Adrenal gland (tissue), 12 donors: ENCODE measurements around the gene SUSD6. TPM values are rescaled to one million over a fixed set of nuclear protein-coding genes. Genes with fewer than 3 reads are reported as not detected.

ENCODE experiments used
- DNase-seq, 7 donors: peaks; one replicate each; pipeline ENCODE4 v3.0.0-alpha.2; 2019 to 2020
- H3K27ac ChIP-seq, 5 donors: fragments of 200-600 bp; sonication (generic) in 4 of 5; 1 replicate in 3 of 5; 2 replicates in 2 of 5; pipeline versions ENCODE4 v1.5.1 to v1.8.0; 2016 to 2020; ENCODE audit warnings: mild to moderate bottlenecking in 1 of 5
- H3K27me3 ChIP-seq: fragments of 200-600 bp; 2 replicates; pipeline ENCODE4 v1.8.0; 2021
- H3K36me3 ChIP-seq, 2 donors: fragments of 200-600 bp; replicated peaks in 1 of 2; 1 replicate in 1 of 2; 2 replicates in 1 of 2; pipeline versions ENCODE4 v1.5.1 to v1.8.0; 2018 to 2022
- H3K4me1 ChIP-seq, 2 donors: fragments of 200-600 bp; replicated peaks in 1 of 2; 1 replicate in 1 of 2; 2 replicates in 1 of 2; pipeline versions ENCODE4 v1.5.1 to v1.8.0; 2018 to 2021
- H3K4me3 ChIP-seq, 4 donors: fragments of 200-600 bp; sonication (generic) in 3 of 4; one replicate each; pipeline ENCODE4 v1.5.1; 2016 to 2018
- H3K9me3 ChIP-seq, 3 donors: fragments of 200-600 bp; sonication (generic) in 1 of 3; replicated peaks in 1 of 3; 1 replicate in 2 of 3; 2 replicates in 1 of 3; pipeline versions ENCODE4 v1.5.1 to v1.8.0; 2016 to 2021
- POLR2A ChIP-seq, 2 donors: fragments of 450-650 bp; IDR thresholded peaks; one replicate each; pipeline ENCODE4 v1.6.1; 2017; ENCODE audit warnings: antibody characterized with exemption in 2 of 2, mild to moderate bottlenecking in 2 of 2, moderate library complexity in 1 of 2
- WGBS, 4 donors: extraction: QIAGEN DNeasy Blood & Tissue Kit in 2 of 4; methylation state at CpG; one replicate each; pipeline versions ENCODE4 v1.1.5 to v1.1.7; 2013 to 2017; 5-methylcytosine and 5-hydroxymethylcytosine counted together
- intact Hi-C, 2 donors: fragments of 100-400 bp; cut with DNase I; formaldehyde crosslinking; loops; one replicate each; pipeline versions ENCODE4 v1.14.1 to v1.15.0; 2022 to 2023
- polyA plus RNA-seq, 3 donors: library from polyadenylated mRNA; stranded (reverse); fragments of 200-250 nt in 2 of 3; fragments of 350-450 nt in 1 of 3; fragmentation: Illumina TruSeq in 1 of 3; extraction: RNeasy Lipid Tissue Mini Kit (QIAGEN cat#74804) in 1 of 3; gene quantifications; one replicate each; pipeline ENCODE4 v1.2.3, GENCODE V29; 2013 to 2014
- total RNA-seq, 9 donors: library from RNA; depleted of rRNA in 4 of 9; stranded (reverse); fragments of >200 nt in 4 of 9; fragments of 120-200 nt in 1 of 9; fragmentation: NEBNext Ultra II Directional in 1 of 9; extraction: Animal tissue kit (Norgen Biotek cat#: 25700) in 1 of 9; gene quantifications; one replicate each; pipeline versions ENCODE4 v1.1.0 to v1.2.4, GENCODE V29; 2013 to 2023
- TF ChIP-seq, protein P1 (sequence below), 6 experiments: fragments of 450-650 bp in 4 of 6; fragments of 200-600 bp in 2 of 6; sonication (generic) in 1 of 6; IDR thresholded peaks; 1 replicate in 5 of 6; 2 replicates in 1 of 6; pipeline versions ENCODE4 v1.5.1 to v1.8.0; 2016 to 2021; ENCODE audit warnings: antibody characterized with exemption in 6 of 6, mild to moderate bottlenecking in 2 of 6, moderate library complexity in 1 of 6
- donor health status: healthy with polysubstance abuse.
- donor health status: Bipolar disorder and iron deficiency.
- donor health status: DM: yes; HTN: yes; CAD: no.
- donor health status: DM: no; HTN: no; CAD: no.
- donor health status: DM: no; HTN: no; CAD: no.
- donor health status: DM: yes; HTN: yes; CAD: no.

SUSD6 gene
- total and polyA plus RNA-seq, 12 donors, result 7.8 to 75.5 (median 41.0) TPM

DNA sequence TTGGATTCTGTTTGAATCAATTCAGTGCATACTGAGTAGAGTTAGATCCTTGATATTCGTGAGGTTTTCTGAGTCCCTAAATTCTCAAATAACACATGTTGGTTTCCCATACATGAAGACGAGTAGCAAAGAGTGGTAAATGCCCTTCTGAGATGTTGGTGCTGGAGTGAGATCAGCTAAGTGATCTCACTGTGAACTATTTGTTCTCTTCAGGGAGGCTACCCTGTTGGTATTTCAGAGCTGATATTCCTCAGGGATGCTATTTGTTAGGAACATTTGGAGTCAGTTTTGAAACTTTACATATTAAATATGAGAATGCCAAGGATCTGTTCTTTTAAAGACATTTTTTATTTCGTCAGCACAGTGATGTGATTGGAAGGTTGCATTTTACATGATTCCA, 54.7 kb downstream of the SUSD6 start:
- intact Hi-C loops, result no loop called here
- DNase-seq, result peak in 1 of 7 donors; percentile 1
- H3K4me1 ChIP-seq, result peaks cover 55 to 85% of the 10 kb centered on the region in 2 donors
- no peak overlapping the region for H3K4me3 ChIP-seq
- WGBS, 4 donors, result 26 to 46% (median 39%) methylated on average over 3 of the region's 3 CpGs
- no peaks in the 10 kb centered on the region for H3K27me3 ChIP-seq
- no peaks in the 10 kb centered on the region for H3K36me3 ChIP-seq
- H3K27ac ChIP-seq, result peak overlapping the region; percentile 41 to 77 (median 62)
- H3K9me3 ChIP-seq, result no peaks in the 10 kb centered on the region
- TF ChIP-seq, protein P1, sequence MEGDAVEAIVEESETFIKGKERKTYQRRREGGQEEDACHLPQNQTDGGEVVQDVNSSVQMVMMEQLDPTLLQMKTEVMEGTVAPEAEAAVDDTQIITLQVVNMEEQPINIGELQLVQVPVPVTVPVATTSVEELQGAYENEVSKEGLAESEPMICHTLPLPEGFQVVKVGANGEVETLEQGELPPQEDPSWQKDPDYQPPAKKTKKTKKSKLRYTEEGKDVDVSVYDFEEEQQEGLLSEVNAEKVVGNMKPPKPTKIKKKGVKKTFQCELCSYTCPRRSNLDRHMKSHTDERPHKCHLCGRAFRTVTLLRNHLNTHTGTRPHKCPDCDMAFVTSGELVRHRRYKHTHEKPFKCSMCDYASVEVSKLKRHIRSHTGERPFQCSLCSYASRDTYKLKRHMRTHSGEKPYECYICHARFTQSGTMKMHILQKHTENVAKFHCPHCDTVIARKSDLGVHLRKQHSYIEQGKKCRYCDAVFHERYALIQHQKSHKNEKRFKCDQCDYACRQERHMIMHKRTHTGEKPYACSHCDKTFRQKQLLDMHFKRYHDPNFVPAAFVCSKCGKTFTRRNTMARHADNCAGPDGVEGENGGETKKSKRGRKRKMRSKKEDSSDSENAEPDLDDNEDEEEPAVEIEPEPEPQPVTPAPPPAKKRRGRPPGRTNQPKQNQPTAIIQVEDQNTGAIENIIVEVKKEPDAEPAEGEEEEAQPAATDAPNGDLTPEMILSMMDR (IDR thresholded peaks at IDR 0.05), result no peak
- no peak for TF ChIP-seq POLR2A (IDR thresholded peaks at IDR 0.05)

DNA sequence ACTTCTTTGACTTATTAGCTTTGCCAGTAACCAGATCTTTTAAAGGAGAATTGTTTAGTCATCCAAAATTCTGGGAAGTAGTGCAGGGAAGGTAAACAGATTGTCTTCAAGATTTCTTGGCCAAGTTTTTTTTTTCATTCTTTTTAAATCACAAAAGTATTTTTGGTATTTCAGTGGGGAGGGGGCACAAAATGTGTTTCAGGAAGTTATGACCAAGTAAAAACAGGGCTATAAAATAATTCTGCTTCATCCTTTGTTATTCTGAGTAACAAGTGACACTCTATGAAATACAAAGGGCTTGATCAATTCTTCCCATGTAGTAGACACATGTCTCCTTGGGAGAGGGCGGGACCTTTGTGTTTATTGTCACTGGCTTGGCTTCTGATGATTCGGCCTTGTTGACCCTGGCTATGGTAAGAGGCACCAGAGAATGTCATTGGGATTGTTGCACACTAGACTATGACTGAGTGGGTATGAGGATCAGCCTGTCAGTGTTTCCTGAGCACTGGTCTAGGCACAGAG, 55.4 kb downstream of the SUSD6 start:
- no peak overlapping the region for H3K4me3 ChIP-seq
- no peaks in the 10 kb centered on the region for H3K36me3 ChIP-seq
- peak overlapping the region; percentile 10 to 81 (median 62) for H3K27ac ChIP-seq
- no peaks in the 10 kb centered on the region for H3K9me3 ChIP-seq
- peaks cover 56 to 85% of the 10 kb centered on the region in 2 donors for H3K4me1 ChIP-seq
- no peaks in the 10 kb centered on the region for H3K27me3 ChIP-seq
- TF ChIP-seq, protein P1 (IDR thresholded peaks at IDR 0.05), result no peak
- no peak for TF ChIP-seq POLR2A (IDR thresholded peaks at IDR 0.05)
- WGBS, 4 donors, result 32 to 44% (median 40%) methylated on average over 2 of the region's 2 CpGs
- peak in 5 of 7 donors; percentile 50 to 67 (median 61) for DNase-seq
- intact Hi-C loops, result no loop called here

DNA sequence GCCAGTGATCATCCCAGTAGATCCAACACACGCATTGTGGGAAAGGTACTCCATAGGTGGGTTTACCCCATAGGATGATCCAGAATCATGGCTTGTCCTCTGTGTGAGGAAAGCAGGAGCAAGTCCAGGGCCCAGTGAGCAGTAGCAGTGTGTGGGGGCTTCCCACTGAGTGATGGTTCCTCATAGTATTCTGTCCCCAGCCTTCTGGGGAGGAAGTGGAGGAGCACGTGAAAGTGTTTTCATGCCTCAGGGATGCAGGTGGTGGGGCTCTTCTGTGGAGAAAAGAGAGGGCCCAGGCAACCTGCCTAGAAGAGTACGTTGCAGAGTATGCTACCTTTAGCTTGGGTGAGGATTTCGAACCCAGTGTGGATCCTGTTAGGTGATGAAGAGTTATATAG, 56.5 kb downstream of the SUSD6 start:
- DNase-seq, result no peak
- no peak for TF ChIP-seq POLR2A (IDR thresholded peaks at IDR 0.05)
- TF ChIP-seq, protein P1 (IDR thresholded peaks at IDR 0.05), result no peak
- intact Hi-C loops, result no loop called here
- H3K36me3 ChIP-seq, result no peaks in the 10 kb centered on the region
- 67 to 77% (median 68%) methylated on average over 4 of the region's 4 CpGs for WGBS, 4 donors
- peaks cover 53 to 85% of the 10 kb centered on the region in 2 donors for H3K4me1 ChIP-seq
- no peaks in the 10 kb centered on the region for H3K27me3 ChIP-seq
- H3K9me3 ChIP-seq, result no peaks in the 10 kb centered on the region
- peak overlapping the region in 3 of 5 donors; percentile 23 to 77 (median 51) for H3K27ac ChIP-seq
- no peak overlapping the region for H3K4me3 ChIP-seq

DNA sequence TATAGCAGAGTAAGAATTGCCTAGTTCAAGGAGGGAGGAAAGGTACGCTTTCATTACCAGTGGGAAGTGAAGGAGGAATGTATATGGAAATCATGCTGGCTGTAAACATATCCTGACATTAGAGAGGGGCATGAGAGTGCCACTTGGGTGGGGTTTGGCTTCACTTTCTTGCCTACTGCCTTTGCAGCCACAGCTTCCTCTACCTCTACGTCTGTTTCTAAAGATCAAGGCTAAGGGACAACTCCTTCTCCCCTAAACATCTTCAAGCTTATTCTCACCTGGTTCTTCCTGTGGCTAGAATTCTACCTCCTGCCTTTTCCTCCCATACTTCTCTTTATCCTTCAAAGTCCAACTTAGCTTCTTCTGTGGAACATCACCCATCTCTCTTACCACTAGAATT, 58.0 kb downstream of the SUSD6 start:
- H3K36me3 ChIP-seq, result no peaks in the 10 kb centered on the region
- DNase-seq, result no peak
- peaks cover 54 to 85% of the 10 kb centered on the region in 2 donors for H3K4me1 ChIP-seq
- H3K27ac ChIP-seq, result peak overlapping the region in 1 of 5 donors; percentile 13
- intact Hi-C loops, result no loop called here
- H3K9me3 ChIP-seq, result no peaks in the 10 kb centered on the region
- WGBS, 4 donors, result 74 to 85% (median 81%) methylated on average over 2 of the region's 2 CpGs
- TF ChIP-seq POLR2A (IDR thresholded peaks at IDR 0.05), result no peak
- TF ChIP-seq, protein P1 (IDR thresholded peaks at IDR 0.05), result no peak
- no peaks in the 10 kb centered on the region for H3K27me3 ChIP-seq
- H3K4me3 ChIP-seq, result no peak overlapping the region
